T-helper 1 cell treated with Interleukin-12 subunit alpha and Interleukin-12 subunit beta and Interleukin-4 antibody, amounts not matched to agents 30 μg/mL and 1 μg/mL, for 36 hours (primary cell): ENCODE data around the gene SLC38A3.

Experiments
- H3K27ac Mint-ChIP-seq: one replicate; pipeline ENCODE4 v1.8.0; 2021; ENCODE audit warnings: mild to moderate bottlenecking, mixed read lengths
- H3K27me3 Mint-ChIP-seq: one replicate; pipeline ENCODE4 v1.8.0; 2021; ENCODE audit warnings: low read depth, mixed read lengths
- H3K36me3 Mint-ChIP-seq: one replicate; pipeline ENCODE4 v1.8.0; 2021; ENCODE audit warnings: low read depth, mixed read lengths
- H3K4me1 Mint-ChIP-seq: one replicate; pipeline ENCODE4 v1.8.0; 2021; ENCODE audit warnings: low read depth, mixed read lengths
- H3K4me3 Mint-ChIP-seq: one replicate; pipeline ENCODE4 v1.8.0; 2021; ENCODE audit warnings: mild to moderate bottlenecking, moderate library complexity, mixed read lengths
- H3K9me3 Mint-ChIP-seq: one replicate; pipeline ENCODE4 v1.8.0; 2021; ENCODE audit warnings: mixed read lengths

Gene SLC38A3

GRCh38 chr3:50165910-50166538 lies 39.0 kb upstream of the SLC38A3 start:
- Mint-ChIP-seq H3K4me1 (no peaks in the 10 kb centered on the region), H3K27ac (no peak overlapping the region)

GRCh38 chr3:50166620-50167019 lies 38.5 kb upstream of the SLC38A3 start:
- no peaks in the 10 kb centered on the region for H3K9me3 Mint-ChIP-seq
- H3K36me3 Mint-ChIP-seq = no peaks in the 10 kb centered on the region
- peaks cover 5% of the 10 kb centered on the region for H3K27me3 Mint-ChIP-seq
- no peaks in the 10 kb centered on the region for H3K4me1 Mint-ChIP-seq
- no peak overlapping the region for H3K4me3 Mint-ChIP-seq
- no peak overlapping the region for H3K27ac Mint-ChIP-seq

More at GRCh38 chr3:50165910-50166538, 39.0 kb upstream of the SLC38A3 start:
- Mint-ChIP-seq H3K4me3 (no peak overlapping the region), H3K36me3 (no peaks in the 10 kb centered on the region), H3K9me3 (no peaks in the 10 kb centered on the region), H3K27me3 (peaks cover 5% of the 10 kb centered on the region)

GRCh38 chr3:50167069-50167840 lies 37.8 kb upstream of the SLC38A3 start:
- H3K4me3 Mint-ChIP-seq = no peak overlapping the region
- H3K9me3 Mint-ChIP-seq = no peaks in the 10 kb centered on the region
- H3K4me1 Mint-ChIP-seq = no peaks in the 10 kb centered on the region
- peaks cover 5% of the 10 kb centered on the region for H3K27me3 Mint-ChIP-seq
- H3K36me3 Mint-ChIP-seq = no peaks in the 10 kb centered on the region
- no peak overlapping the region for H3K27ac Mint-ChIP-seq

GRCh38 chr3:50167841-50168209 lies 37.2 kb upstream of the SLC38A3 start:
- no peaks in the 10 kb centered on the region for H3K9me3 Mint-ChIP-seq
- H3K36me3 Mint-ChIP-seq = no peaks in the 10 kb centered on the region
- no peaks in the 10 kb centered on the region for H3K4me1 Mint-ChIP-seq
- H3K27ac Mint-ChIP-seq = no peak overlapping the region
- no peak overlapping the region for H3K4me3 Mint-ChIP-seq
- peaks cover 5% of the 10 kb centered on the region for H3K27me3 Mint-ChIP-seq

- Mint-ChIP-seq H3K27ac (no peak overlapping the region), H3K27me3 (peaks cover 5% of the 10 kb centered on the region), H3K36me3 (no peaks in the 10 kb centered on the region), H3K4me1 (no peaks in the 10 kb centered on the region), H3K9me3 (no peaks in the 10 kb centered on the region), H3K4me3 (no peak overlapping the region)
Observed at GRCh38 chr3:50168388-50168787, 36.7 kb upstream of the SLC38A3 start.

GRCh38 chr3:50168791-50169190 lies 36.3 kb upstream of the SLC38A3 start:
- no peaks in the 10 kb centered on the region for H3K9me3 Mint-ChIP-seq
- no peak overlapping the region for H3K27ac Mint-ChIP-seq
- peaks cover 1% of the 10 kb centered on the region for H3K4me1 Mint-ChIP-seq
- no peak overlapping the region for H3K4me3 Mint-ChIP-seq
- peaks cover 5% of the 10 kb centered on the region for H3K27me3 Mint-ChIP-seq
- H3K36me3 Mint-ChIP-seq = no peaks in the 10 kb centered on the region

- H3K9me3 Mint-ChIP-seq = no peaks in the 10 kb centered on the region
- peaks cover 2% of the 10 kb centered on the region for H3K4me1 Mint-ChIP-seq
- H3K4me3 Mint-ChIP-seq = no peak overlapping the region
- H3K27me3 Mint-ChIP-seq = peaks cover 5% of the 10 kb centered on the region
- H3K36me3 Mint-ChIP-seq = no peaks in the 10 kb centered on the region
- H3K27ac Mint-ChIP-seq = no peak overlapping the region
Observed at GRCh38 chr3:50169232-50169832, 35.7 kb upstream of the SLC38A3 start.

- H3K36me3 Mint-ChIP-seq = no peaks in the 10 kb centered on the region
- H3K4me3 Mint-ChIP-seq = no peak overlapping the region
- H3K4me1 Mint-ChIP-seq = peaks cover 2% of the 10 kb centered on the region
- H3K9me3 Mint-ChIP-seq = no peaks in the 10 kb centered on the region
- H3K27me3 Mint-ChIP-seq = peaks cover 3% of the 10 kb centered on the region
- no peak overlapping the region for H3K27ac Mint-ChIP-seq
Observed at GRCh38 chr3:50169858-50170257, 35.2 kb upstream of the SLC38A3 start.

- H3K36me3 Mint-ChIP-seq = no peaks in the 10 kb centered on the region
- no peaks in the 10 kb centered on the region for H3K9me3 Mint-ChIP-seq
- no peak overlapping the region for H3K27ac Mint-ChIP-seq
- H3K4me1 Mint-ChIP-seq = peaks cover 2% of the 10 kb centered on the region
- no peaks in the 10 kb centered on the region for H3K27me3 Mint-ChIP-seq
- H3K4me3 Mint-ChIP-seq = no peak overlapping the region
Observed at GRCh38 chr3:50170689-50171088, 34.4 kb upstream of the SLC38A3 start.

- Mint-ChIP-seq H3K4me1 (peaks cover 2% of the 10 kb centered on the region), H3K27me3 (no peaks in the 10 kb centered on the region), H3K27ac (no peak overlapping the region), H3K4me3 (no peak overlapping the region), H3K9me3 (no peaks in the 10 kb centered on the region), H3K36me3 (no peaks in the 10 kb centered on the region)
Observed at GRCh38 chr3:50171540-50172301, 33.4 kb upstream of the SLC38A3 start.

GRCh38 chr3:50172626-50173220 lies 32.3 kb upstream of the SLC38A3 start:
- Mint-ChIP-seq H3K4me1 (peaks cover 2% of the 10 kb centered on the region), H3K4me3 (no peak overlapping the region), H3K27me3 (no peaks in the 10 kb centered on the region), H3K9me3 (no peaks in the 10 kb centered on the region), H3K36me3 (no peaks in the 10 kb centered on the region), H3K27ac (no peak overlapping the region)

GRCh38 chr3:50173685-50174516 lies 31.2 kb upstream of the SLC38A3 start:
- Mint-ChIP-seq H3K9me3 (no peaks in the 10 kb centered on the region), H3K4me1 (peaks cover 2% of the 10 kb centered on the region), H3K27me3 (no peaks in the 10 kb centered on the region), H3K27ac (no peak overlapping the region), H3K4me3 (no peak overlapping the region), H3K36me3 (no peaks in the 10 kb centered on the region)

GRCh38 chr3:50174517-50174895 lies 30.6 kb upstream of the SLC38A3 start:
- no peak overlapping the region for H3K4me3 Mint-ChIP-seq
- H3K27ac Mint-ChIP-seq = no peak overlapping the region
- no peaks in the 10 kb centered on the region for H3K9me3 Mint-ChIP-seq
- peaks cover 2% of the 10 kb centered on the region for H3K4me1 Mint-ChIP-seq
- H3K27me3 Mint-ChIP-seq = no peaks in the 10 kb centered on the region
- H3K36me3 Mint-ChIP-seq = no peaks in the 10 kb centered on the region
